ENCODE results near the gene SCAMP3. TPM values are rescaled to one million over a fixed set of nuclear protein-coding genes. Genes with fewer than 3 reads are reported as not detected.
"Not testable (repeated sequence)": the region's sequence is repeated elsewhere in the genome, so short reads cannot be mapped to it uniquely, and the experiment has no call there.

SCAMP3 gene
- total RNA-seq, 1 donor from 2014 or later: 152 TPM

DNA sequence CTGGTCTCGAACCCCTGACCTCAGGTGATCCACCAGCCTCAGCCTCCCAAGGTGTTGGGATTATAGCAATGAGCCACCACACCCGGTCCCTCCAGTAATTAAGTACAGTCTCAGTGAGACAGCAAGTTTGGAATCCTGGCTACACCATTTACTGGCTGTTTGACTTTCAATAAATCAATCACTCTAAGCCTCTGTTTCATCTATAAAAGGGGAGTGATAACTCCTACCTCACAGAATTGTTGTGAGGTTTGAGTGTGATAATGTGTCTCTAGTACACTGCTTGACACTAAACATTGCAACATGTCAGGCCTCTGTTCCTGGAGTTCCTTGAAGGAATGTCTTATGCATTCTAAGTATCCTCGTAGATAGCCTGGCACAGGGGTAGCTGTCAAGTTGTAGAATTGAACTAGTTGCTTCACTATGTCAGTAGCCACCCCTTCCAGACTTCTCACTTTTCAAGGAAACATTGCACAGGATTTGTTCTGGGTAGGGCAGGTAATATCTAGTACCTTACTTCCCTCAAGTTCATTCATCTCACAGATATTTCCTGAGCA is 19.3 kb downstream of the SCAMP3 start:
- no peak for DNase-seq
- peaks cover 3% of the 10 kb centered on the region for H3K27me3 Mint-ChIP-seq
- H3K36me3 Mint-ChIP-seq (ENCODE audit: low read depth): peaks cover 17% of the 10 kb centered on the region
- peak overlapping the region; percentile 92 for H3K27ac Mint-ChIP-seq
- H3K4me1 Mint-ChIP-seq: peaks cover 49% of the 10 kb centered on the region
- peak overlapping the region; percentile 81 for H3K4me3 Mint-ChIP-seq
- peaks cover 4% of the 10 kb centered on the region for H3K9me3 Mint-ChIP-seq
- intact Hi-C loops (cut with micrococcal nuclease): no loop called here

DNA sequence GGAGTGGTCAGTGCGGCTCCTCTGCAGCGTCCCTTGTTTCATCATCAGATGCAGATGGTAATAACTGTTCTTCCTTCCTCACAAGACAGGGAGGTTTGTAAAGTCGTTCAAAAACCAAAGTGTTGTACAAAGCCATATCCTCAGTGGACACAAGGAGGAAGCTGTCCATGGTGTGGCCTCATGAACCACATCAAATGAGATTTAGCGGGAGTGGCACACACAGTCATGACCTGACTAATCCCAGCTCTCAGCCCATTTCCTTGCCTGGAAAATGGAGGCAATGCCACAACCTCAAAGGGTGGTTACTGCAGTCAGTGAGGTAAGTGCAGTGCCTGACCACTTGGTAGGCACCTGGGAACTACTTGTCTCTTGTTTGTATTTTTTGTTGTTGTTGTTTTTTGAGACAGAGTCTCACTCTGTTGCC is 20.3 kb downstream of the SCAMP3 start:
- H3K9me3 Mint-ChIP-seq: peaks cover 4% of the 10 kb centered on the region
- H3K4me3 Mint-ChIP-seq: peak overlapping the region; percentile 89
- peak; percentile 67 for DNase-seq
- H3K27me3 Mint-ChIP-seq: peaks cover 3% of the 10 kb centered on the region
- H3K4me1 Mint-ChIP-seq: peaks cover 49% of the 10 kb centered on the region
- peaks cover 19% of the 10 kb centered on the region for H3K36me3 Mint-ChIP-seq (ENCODE audit: low read depth)
- intact Hi-C loops (cut with micrococcal nuclease): loop anchor here (2.0 kb wide), 1 partner anchor 23 kb away; no protein-coding TSS in a partner anchor
- peak overlapping the region; percentile 85 for H3K27ac Mint-ChIP-seq

DNA sequence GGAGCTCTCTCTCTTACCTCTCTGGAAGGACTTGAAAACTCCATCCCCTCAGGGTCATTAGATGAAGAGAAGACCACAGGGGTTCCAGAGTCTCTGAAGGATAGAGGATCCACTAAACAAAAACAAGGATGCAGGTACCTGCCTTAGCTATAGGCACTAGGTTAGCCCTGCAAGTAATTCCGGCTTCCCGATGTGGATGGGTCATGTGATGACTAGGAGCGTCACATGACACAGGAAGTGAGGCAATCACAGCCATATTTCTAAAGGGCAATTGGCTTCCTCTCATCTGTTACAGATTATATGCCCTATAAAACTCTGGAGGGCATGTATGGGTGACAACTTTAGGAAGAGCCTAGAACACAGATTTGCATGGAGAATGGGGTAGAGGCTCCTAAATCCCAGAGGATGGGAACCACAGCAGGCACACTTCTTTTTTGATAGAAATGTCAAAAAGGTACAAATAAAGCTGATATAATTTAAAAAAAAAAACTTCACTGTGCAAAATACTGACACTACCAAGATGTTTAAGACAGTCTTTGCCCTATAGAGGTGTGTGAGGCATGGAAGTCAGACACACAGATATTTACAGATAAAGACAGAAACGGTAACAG is 21.0 kb downstream of the SCAMP3 start:
- H3K4me3 Mint-ChIP-seq: peak overlapping the region; percentile 89
- peaks cover 4% of the 10 kb centered on the region for H3K9me3 Mint-ChIP-seq
- H3K27me3 Mint-ChIP-seq: peaks cover 3% of the 10 kb centered on the region
- intact Hi-C loops (cut with micrococcal nuclease): loop anchor here (2.0 kb wide), 1 partner anchor 22 kb away; no protein-coding TSS in a partner anchor
- peaks cover 47% of the 10 kb centered on the region for H3K4me1 Mint-ChIP-seq
- peak; percentile 93 for DNase-seq
- H3K36me3 Mint-ChIP-seq (ENCODE audit: low read depth): peaks cover 21% of the 10 kb centered on the region
- peak overlapping the region; percentile 85 for H3K27ac Mint-ChIP-seq

DNA sequence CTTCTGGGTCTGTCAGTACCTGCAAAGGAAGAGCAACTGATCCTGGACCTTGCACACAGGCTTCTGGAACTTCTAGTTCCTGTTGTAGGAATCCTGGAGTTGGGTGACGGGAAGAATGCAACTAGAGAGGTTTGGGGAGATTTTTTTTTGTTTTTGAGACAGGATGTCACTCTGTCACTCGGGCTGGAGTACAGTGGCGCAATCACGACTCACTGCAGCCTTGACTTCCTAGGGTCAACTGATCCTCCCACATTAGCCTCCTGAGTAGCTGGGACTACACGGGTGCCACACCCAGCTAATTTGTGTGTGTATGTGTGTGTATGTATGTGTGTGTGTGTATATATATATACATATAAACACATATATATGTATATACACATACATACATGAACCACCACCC is 25.7 kb downstream of the SCAMP3 start:
- Mint-ChIP-seq H3K27ac (no peak overlapping the region), H3K36me3 (ENCODE audit: low read depth) (peaks cover 20% of the 10 kb centered on the region), H3K4me1 (peaks cover 24% of the 10 kb centered on the region), H3K9me3 (no peaks in the 10 kb centered on the region), H3K27me3 (no peaks in the 10 kb centered on the region), H3K4me3 (no peak overlapping the region)
- DNase-seq: no peak
- intact Hi-C loops (cut with micrococcal nuclease): no loop called here

DNA sequence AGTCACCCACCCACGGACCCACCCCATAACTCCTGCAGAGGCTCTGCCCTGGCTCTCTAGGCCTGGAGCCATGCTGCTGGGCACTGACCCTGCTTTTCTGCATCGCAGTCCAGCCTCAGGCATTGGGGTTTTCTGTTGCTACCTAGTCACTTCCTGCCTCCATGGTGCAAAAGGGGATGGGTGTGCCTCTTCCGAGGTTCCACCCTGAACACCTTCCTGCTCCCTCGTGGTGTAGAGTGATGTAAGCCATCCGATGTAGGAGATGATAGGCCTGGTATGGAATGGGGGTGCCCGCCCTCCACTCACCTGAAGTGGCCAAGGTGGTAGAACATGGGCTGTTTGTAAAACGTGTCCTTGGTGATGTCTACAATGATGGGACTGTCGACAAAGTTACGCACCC is 26.8 kb downstream of the SCAMP3 start:
- H3K36me3 Mint-ChIP-seq (ENCODE audit: low read depth): peaks cover 18% of the 10 kb centered on the region
- H3K4me1 Mint-ChIP-seq: peaks cover 15% of the 10 kb centered on the region
- H3K4me3 Mint-ChIP-seq; DNase-seq; H3K27me3 Mint-ChIP-seq; intact Hi-C loops (cut with micrococcal nuclease); H3K9me3 Mint-ChIP-seq: not testable (repeated sequence)
- H3K27ac Mint-ChIP-seq: peak overlapping the region; percentile 16

DNA sequence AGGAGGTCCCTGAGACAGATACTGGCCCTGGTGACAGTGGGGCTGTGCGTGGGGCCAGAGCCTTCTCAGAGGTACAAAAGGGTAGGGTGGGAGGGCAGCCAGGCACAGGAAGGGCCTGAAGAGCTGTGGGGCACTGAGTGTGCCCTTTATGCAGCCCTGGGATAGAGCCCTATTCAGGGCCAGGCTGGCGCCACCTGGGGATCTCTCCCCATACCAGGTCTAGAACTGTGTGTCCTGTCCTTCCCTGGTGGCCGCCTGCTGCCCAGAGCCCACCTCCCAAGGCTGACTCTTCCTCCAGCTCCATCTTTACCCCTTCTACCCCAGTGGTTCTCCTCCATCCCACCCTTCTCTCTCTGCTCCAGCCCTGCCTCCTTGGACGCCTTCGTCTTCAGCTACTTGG is 28.7 kb downstream of the SCAMP3 start:
- DNase-seq; H3K9me3 Mint-ChIP-seq; H3K27me3 Mint-ChIP-seq; H3K4me3 Mint-ChIP-seq; intact Hi-C loops (cut with micrococcal nuclease); H3K27ac Mint-ChIP-seq: not testable (repeated sequence)
- H3K36me3 Mint-ChIP-seq (ENCODE audit: low read depth): peaks cover 16% of the 10 kb centered on the region
- H3K4me1 Mint-ChIP-seq: peaks cover 13% of the 10 kb centered on the region

DNA sequence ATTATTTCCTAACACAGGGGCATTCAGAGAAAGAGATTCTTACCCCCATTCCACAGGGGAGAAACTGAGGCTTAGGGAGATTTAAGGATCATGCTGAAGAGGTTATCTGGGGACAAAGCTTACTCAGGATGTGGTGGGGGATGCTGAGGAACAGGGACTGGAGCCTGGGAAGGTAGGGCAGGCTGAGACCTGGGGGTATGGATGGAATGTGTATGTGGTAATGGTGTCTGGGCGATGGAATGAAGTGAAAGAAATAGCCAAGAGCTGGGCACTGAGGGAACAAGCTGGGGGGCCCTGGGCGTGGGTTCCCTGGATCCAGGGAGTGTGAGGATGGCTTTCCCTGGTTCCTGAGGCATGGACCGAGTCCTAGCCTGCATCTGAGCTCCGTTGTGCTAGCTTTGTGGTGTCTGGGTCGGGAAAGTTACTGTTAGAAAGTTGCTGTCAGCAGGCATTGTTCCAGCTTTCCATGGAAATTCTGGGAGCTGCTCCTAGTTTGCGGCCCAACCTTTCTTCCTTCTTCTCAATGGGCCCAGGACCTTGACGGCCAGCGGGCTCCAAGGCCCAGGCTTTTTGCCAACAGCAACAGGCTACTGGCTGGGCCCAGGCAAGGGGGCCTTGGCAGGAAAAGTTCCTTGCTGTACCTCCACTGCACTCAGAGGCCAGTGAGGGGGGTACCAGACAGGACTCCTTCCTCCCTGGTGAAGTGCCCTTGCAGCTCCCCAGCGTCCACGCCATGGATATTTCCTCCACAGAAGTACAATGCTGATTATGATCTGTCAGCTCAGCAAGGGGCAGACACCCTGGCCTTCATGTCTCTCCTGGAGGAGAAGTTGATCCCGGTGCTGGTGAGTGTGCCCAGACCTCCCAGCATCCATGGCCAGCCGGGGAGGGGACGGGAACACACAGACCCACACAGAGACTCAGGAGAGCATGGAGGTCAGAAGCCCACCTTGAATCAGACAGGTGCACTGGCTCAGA is 29.9 kb downstream of the SCAMP3 start:
- H3K4me3 Mint-ChIP-seq; intact Hi-C loops (cut with micrococcal nuclease); DNase-seq; H3K27ac Mint-ChIP-seq; H3K9me3 Mint-ChIP-seq; H3K27me3 Mint-ChIP-seq: not testable (repeated sequence)
- Mint-ChIP-seq H3K4me1 (peaks cover 20% of the 10 kb centered on the region), H3K36me3 (ENCODE audit: low read depth) (peaks cover 16% of the 10 kb centered on the region)

DNA sequence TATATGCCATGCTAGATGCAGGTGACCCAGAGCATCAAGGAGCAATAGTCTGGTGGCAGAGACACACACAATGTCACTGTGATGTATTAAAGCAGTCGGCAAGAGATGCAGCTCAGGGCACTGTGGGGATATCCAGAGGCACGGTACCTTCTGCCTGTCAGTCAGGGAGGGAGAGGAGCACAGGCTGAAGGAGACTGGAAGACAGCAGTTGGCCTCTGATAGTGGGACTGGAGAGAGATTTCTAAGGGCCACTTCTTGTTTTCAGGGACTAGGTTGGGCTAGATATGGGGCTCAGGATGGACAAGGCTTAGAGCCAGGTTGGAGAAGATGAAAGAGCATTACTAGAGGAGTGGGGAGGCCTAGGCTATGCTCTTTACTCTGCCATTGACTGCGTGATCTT is 30.9 kb downstream of the SCAMP3 start:
- H3K4me3 Mint-ChIP-seq; intact Hi-C loops (cut with micrococcal nuclease); H3K27ac Mint-ChIP-seq; DNase-seq; H3K9me3 Mint-ChIP-seq; H3K27me3 Mint-ChIP-seq: not testable (repeated sequence)
- Mint-ChIP-seq H3K4me1 (peaks cover 22% of the 10 kb centered on the region), H3K36me3 (ENCODE audit: low read depth) (peaks cover 12% of the 10 kb centered on the region)

DNA sequence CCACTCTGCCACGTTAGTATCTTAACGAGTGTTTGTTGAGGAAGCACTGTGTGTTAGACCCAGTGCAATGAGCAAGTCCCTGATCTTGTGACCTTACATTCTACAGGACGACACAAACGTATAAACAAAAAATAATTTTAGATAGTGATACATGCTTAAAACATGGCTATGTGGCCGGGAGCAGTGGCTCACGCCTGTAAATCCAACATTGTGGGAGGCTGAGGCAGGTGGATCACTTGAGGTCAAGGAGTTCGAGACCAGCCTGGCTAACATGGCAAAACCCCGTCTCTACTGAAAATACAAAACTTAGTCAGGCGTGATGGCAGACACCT is 34.1 kb downstream of the SCAMP3 start:
- Mint-ChIP-seq H3K36me3 (ENCODE audit: low read depth) (peaks cover 12% of the 10 kb centered on the region), H3K4me1 (peaks cover 26% of the 10 kb centered on the region), H3K9me3 (no peaks in the 10 kb centered on the region), H3K27ac (peak overlapping the region; percentile 88), H3K4me3 (peak overlapping the region; percentile 88), H3K27me3 (no peaks in the 10 kb centered on the region)
- no peak for DNase-seq
- intact Hi-C loops (cut with micrococcal nuclease): no loop called here

DNA sequence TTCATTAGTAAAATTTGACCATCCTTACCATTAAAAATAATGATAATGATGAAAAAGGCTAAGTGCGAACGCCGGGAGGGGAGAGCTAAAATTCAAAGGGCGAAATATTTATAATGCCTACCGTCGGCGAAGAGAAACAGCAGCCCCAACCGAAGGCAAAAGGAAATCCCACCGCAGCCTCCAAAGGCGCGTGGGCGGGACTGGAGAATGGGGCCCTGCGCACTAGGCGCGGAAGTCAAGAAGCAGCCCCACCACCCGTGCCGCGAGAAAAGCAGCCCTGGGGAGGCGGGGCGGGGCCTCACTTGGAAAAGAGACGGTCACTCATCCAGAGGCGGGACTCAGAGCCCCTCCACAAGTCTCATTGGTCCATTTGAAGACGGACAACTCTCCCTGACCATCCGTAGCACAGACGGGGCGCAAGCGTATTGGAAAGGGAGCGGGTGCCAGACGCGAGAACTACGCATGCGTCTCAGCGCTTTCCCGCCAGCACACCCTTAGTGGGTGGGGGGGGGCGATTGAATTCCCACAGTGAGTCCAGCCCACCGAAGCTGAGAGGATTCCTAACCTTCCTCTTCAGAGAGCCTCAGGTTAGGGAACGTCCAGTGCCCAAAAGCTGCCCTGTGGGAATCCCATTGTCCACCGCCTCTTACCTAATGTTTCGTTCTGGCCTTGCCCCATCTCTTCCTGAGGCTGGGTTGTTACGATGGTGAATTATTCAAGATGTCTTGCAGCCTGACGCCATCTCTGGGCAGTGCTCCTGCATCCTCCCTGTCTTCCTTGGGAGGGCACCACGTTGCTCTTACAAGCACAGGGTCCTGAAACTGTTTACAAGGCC is 34.7 kb downstream of the SCAMP3 start:
- peak; percentile 99 for DNase-seq
- intact Hi-C loops (cut with micrococcal nuclease): loop anchor here (1.0 kb wide), 4 partner anchors 8 to 33 kb away; partner anchors contain the start of gene ENTREP3
- peaks cover 26% of the 10 kb centered on the region for H3K4me1 Mint-ChIP-seq
- H3K27me3 Mint-ChIP-seq: no peaks in the 10 kb centered on the region
- H3K27ac Mint-ChIP-seq: peak overlapping the region; percentile 88
- H3K9me3 Mint-ChIP-seq: no peaks in the 10 kb centered on the region
- peak overlapping the region; percentile 88 for H3K4me3 Mint-ChIP-seq
- H3K36me3 Mint-ChIP-seq (ENCODE audit: low read depth): peaks cover 12% of the 10 kb centered on the region

DNA sequence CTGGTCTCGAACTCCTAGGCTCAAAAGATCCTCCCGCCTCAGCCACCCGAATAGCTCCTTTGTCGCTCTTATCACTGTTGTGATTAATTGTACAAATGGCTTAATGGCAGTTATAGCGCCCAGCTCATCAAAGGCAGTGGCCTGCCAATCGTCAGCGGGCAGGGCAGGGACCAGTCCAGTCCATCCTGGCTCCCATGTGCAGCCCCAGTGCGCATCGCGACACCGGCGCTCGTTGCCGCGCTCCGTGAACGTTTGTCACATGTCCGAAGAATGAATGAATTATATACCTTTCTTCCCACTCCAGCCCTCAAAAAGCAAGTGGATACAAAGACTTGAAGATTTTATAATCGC is 35.3 kb downstream of the SCAMP3 start:
- H3K4me3 Mint-ChIP-seq: peak overlapping the region; percentile 88
- intact Hi-C loops (cut with micrococcal nuclease): loop anchor here (1.0 kb wide), 6 partner anchors 8 to 51 kb away; partner anchors contain the start of genes ENTREP3 and MTX1
- H3K27ac Mint-ChIP-seq: peak overlapping the region; percentile 88
- peaks cover 12% of the 10 kb centered on the region for H3K36me3 Mint-ChIP-seq (ENCODE audit: low read depth)
- no peak for DNase-seq
- H3K27me3 Mint-ChIP-seq: no peaks in the 10 kb centered on the region
- H3K4me1 Mint-ChIP-seq: peaks cover 26% of the 10 kb centered on the region
- no peaks in the 10 kb centered on the region for H3K9me3 Mint-ChIP-seq

DNA sequence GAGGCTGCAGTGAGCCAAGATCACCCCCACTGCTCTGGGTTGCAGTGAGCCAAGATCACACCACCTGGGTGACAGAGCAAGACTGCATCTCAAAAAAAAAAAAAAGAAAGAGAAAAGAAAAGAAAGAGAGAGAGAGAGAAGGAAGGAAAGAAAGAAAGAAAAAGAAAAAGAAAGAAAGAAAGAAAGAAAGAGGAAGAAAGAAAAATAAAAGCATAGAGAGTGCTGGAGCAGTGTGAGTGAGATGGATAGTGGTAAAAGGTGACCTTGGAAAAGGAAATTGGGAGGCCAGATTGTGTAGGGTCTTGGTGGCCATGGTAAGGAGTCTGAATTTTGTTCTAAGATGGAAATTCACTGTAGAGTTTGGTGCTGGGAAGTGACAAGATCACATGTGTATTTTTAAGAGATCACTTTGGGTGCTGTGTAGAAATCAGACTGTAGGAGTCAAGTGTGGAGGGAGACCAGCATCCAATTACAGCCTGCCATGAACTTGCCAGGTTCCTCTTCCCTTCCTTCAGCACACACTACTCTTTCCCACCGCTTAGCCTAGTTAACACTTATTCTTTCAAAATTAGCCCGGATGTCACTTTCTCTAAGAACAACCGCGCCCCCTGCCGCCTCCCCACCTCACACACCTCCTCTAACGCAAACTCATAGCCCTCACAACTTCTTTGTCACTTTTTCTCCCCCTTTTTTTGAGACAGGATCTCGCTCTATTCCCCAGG is 35.8 kb downstream of the SCAMP3 start:
- Mint-ChIP-seq H3K4me1 (peaks cover 26% of the 10 kb centered on the region), H3K9me3 (no peaks in the 10 kb centered on the region), H3K27ac (peak overlapping the region; percentile 88)

DNA sequence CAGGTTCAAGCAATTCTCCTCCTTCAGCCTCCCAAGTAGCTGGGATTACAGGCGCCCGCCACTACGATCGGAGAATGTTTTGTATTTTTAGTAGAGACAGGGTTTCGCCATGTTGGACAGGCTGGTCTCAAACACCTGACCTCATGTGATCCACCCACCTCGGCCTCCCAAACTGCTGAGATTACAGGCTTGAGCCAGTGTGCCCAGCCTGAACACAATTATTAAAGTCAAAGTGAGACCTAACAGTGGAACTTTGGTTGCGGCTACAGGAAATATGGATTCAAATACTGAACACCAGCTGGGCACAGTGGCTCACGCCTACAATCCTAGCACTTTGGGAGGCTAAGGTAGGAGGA is 36.8 kb downstream of the SCAMP3 start:
- Mint-ChIP-seq H3K27ac (peak overlapping the region; percentile 88), H3K4me3 (peak overlapping the region; percentile 88), H3K4me1 (peaks cover 27% of the 10 kb centered on the region), H3K36me3 (ENCODE audit: low read depth) (peaks cover 12% of the 10 kb centered on the region)
- DNase-seq; H3K27me3 Mint-ChIP-seq; intact Hi-C loops (cut with micrococcal nuclease); H3K9me3 Mint-ChIP-seq: not testable (repeated sequence)

More for the DNA sequence above, 35.8 kb downstream of the SCAMP3 start:
- no peaks in the 10 kb centered on the region for H3K27me3 Mint-ChIP-seq
- H3K36me3 Mint-ChIP-seq (ENCODE audit: low read depth): peaks cover 12% of the 10 kb centered on the region
- intact Hi-C loops (cut with micrococcal nuclease): loop anchor here (1.0 kb wide), 2 partner anchors 18 to 50 kb away; partner anchors contain the start of gene MTX1
- peak; percentile 94 for DNase-seq
- peak overlapping the region; percentile 88 for H3K4me3 Mint-ChIP-seq

Data from activated CD4-positive, alpha-beta T cell treated with anti-CD3 and anti-CD28 coated beads, Interleukin-2, amount 10 ng/mL, durations not matched to agents 24 days and 14 days (primary cell).